ENCODE data around the gene WNT3. TPM values are rescaled to one million over a fixed set of nuclear protein-coding genes. Genes with fewer than 3 reads are reported as not detected.

Gene WNT3
- total RNA-seq, 2 experiments from 2014 or later = not detected

GRCh38 chr17:46821482-46822387 is 3.2 kb upstream of the WNT3 start:
- Mint-ChIP-seq H3K4me3 (no peak overlapping the region), H3K9me3 (no peaks in the 10 kb centered on the region), H3K27me3 (peaks cover 73% of the 10 kb centered on the region), H3K27ac (no peak overlapping the region), H3K36me3 (ENCODE audit: low read depth) (no peaks in the 10 kb centered on the region), H3K4me1 (ENCODE audit: low read depth) (peaks cover 33% of the 10 kb centered on the region)
- no peak for DNase-seq
- intact Hi-C loops (cut with DNase I, micrococcal nuclease) = loop anchor here in 1 of 2 experiments (5.0 kb wide), 1 partner anchor 49 kb away; no protein-coding TSS in a partner anchor
- H3K4me1 ChIP-seq (ENCODE audit: insufficient read depth, low read length) = peaks cover 39% of the 10 kb centered on the region
- no peaks in the 10 kb centered on the region for H3K36me3 ChIP-seq (ENCODE audit: insufficient read depth, low read length)
- H3K9me3 ChIP-seq (ENCODE audit: control insufficient read depth in 1 of 2, insufficient read depth in 1 of 2, low read length in 2 of 2) = peaks cover 0 to 26% of the 10 kb centered on the region in 2 experiments
- ATAC-seq (ENCODE audit: poor library complexity) = no peak
- TF ChIP-seq CTCF (IDR thresholded peaks at IDR 0.05) = no peak
- ChIA-PET CTCF (no interaction called here), POLR2A (no interaction called here)
- H3K27me3 ChIP-seq (ENCODE audit: control insufficient read depth in 1 of 2, insufficient read depth in 2 of 2, low read length in 2 of 2) = peaks cover 53 to 68% of the 10 kb centered on the region in 2 experiments
- H3K4me3 ChIP-seq (ENCODE audit: low read length) = no peak overlapping the region
- no peak overlapping the region for H3K27ac ChIP-seq (ENCODE audit: low read depth in 1 of 2, low read length in 2 of 2)

- Mint-ChIP-seq H3K9me3 (no peaks in the 10 kb centered on the region), H3K36me3 (ENCODE audit: low read depth) (no peaks in the 10 kb centered on the region), H3K4me1 (ENCODE audit: low read depth) (peaks cover 33% of the 10 kb centered on the region), H3K4me3 (peak overlapping the region; percentile 30), H3K27ac (no peak overlapping the region), H3K27me3 (peaks cover 82% of the 10 kb centered on the region)
- Histone ChIP-seq H3K27ac (ENCODE audit: low read depth in 1 of 2, low read length in 2 of 2) (no peak overlapping the region), H3K36me3 (ENCODE audit: insufficient read depth, low read length) (no peaks in the 10 kb centered on the region), H3K4me3 (ENCODE audit: low read length) (no peak overlapping the region), H3K27me3 (ENCODE audit: control insufficient read depth in 1 of 2, insufficient read depth in 2 of 2, low read length in 2 of 2) (peaks cover 62 to 77% of the 10 kb centered on the region in 2 experiments), H3K9me3 (ENCODE audit: control insufficient read depth in 1 of 2, insufficient read depth in 1 of 2, low read length in 2 of 2) (peaks cover 0 to 26% of the 10 kb centered on the region in 2 experiments), H3K4me1 (ENCODE audit: insufficient read depth, low read length) (peaks cover 39% of the 10 kb centered on the region)
- ChIA-PET CTCF (no interaction called here), POLR2A (no interaction called here)
- intact Hi-C loops (cut with DNase I, micrococcal nuclease) = loop anchor here in 1 of 2 experiments (5.0 kb wide), 1 partner anchor 49 kb away; no protein-coding TSS in a partner anchor
- ATAC-seq (ENCODE audit: poor library complexity) (no peak), DNase-seq (peak in 1 of 14 experiments; percentile 20)
- no peak for TF ChIP-seq CTCF (IDR thresholded peaks at IDR 0.05)
Measured at GRCh38 chr17:46820592-46821450, 2.3 kb upstream of the WNT3 start.

- Histone ChIP-seq H3K4me3 (ENCODE audit: low read length) (no peak overlapping the region), H3K36me3 (ENCODE audit: insufficient read depth, low read length) (no peaks in the 10 kb centered on the region), H3K27me3 (ENCODE audit: control insufficient read depth in 1 of 2, insufficient read depth in 2 of 2, low read length in 2 of 2) (peaks cover 70 to 82% of the 10 kb centered on the region in 2 experiments), H3K4me1 (ENCODE audit: insufficient read depth, low read length) (peaks cover 39% of the 10 kb centered on the region), H3K27ac (ENCODE audit: low read depth in 1 of 2, low read length in 2 of 2) (no peak overlapping the region), H3K9me3 (ENCODE audit: control insufficient read depth in 1 of 2, insufficient read depth in 1 of 2, low read length in 2 of 2) (peaks cover 0 to 26% of the 10 kb centered on the region in 2 experiments)
- no peaks in the 10 kb centered on the region for H3K36me3 Mint-ChIP-seq (ENCODE audit: low read depth)
- POLR2A ChIA-PET = no interaction called here
- H3K4me3 Mint-ChIP-seq = peak overlapping the region; percentile 30
- peaks cover 33% of the 10 kb centered on the region for H3K4me1 Mint-ChIP-seq (ENCODE audit: low read depth)
- intact Hi-C loops (cut with DNase I, micrococcal nuclease) = loop anchor here in 1 of 2 experiments (5.0 kb wide), 1 partner anchor 48 kb away; no protein-coding TSS in a partner anchor
- H3K27me3 Mint-ChIP-seq = peaks cover 86% of the 10 kb centered on the region
- H3K9me3 Mint-ChIP-seq = no peaks in the 10 kb centered on the region
- H3K27ac Mint-ChIP-seq = no peak overlapping the region
- DNase-seq = no peak
- CTCF ChIA-PET = no interaction called here
- TF ChIP-seq CTCF (IDR thresholded peaks at IDR 0.05) = no peak
- ATAC-seq (ENCODE audit: poor library complexity) = no peak
Measured at GRCh38 chr17:46819906-46820351, 1.4 kb upstream of the WNT3 start.
